SHP77 treated with DMSO at 0.1 percent for 48 hours (cell line): ENCODE results near the gene MYMK.

Source experiments
- DNase-seq: peaks from one replicate; lab custom pipeline; 2025; lab: John Stamatoyannopoulos, UW

The MYMK gene

GRCh38 chr9:133535306-133535877 lies 10.6 kb upstream of the MYMK start:
- no peak for DNase-seq

DNA sequence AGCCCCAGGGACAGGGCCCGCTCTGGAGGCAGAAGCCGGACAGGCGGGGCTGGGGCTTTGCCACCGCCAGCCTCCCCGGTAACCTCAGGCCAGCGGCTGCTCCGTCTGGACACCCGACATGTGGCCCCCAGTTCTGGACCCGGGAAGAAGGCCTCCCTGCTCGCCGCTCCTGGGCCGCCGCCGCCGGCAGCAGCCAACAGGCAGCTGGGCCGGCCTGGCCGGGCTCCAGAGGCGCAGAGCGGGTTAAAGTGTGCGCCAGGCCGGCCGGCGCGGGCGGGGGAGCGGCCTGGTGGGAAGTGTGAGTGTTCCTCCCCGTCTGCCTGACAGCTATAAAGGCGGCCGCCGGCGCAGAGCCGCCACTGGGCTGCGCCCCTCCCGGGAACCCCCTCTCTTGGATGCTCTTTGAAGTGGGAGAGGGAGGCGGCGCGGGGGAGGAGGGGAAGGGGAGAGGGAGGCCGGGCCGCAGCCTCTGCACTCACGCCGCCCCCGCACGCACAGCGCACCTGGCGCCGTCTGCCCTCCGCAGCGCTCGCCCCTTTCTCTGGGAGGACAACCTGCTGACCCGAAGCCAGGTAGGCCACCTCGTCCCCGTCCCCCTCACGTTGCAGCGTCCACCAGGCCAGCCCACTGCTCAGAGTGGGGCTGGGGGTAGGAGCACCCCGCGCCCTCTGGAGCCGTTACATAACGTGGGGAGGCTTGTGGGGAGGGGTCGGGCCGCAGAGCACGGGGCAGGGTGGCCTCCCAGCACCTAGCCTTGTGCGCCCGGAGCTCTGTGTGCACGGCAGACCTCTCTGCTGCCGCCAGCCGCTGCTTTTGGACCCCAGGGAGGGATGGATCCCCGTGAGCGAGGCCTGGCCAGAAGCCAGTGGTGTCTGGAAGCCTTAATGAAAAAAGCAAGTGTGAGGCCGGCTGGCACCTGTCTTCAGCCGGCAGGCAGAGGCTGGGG lies 9.9 kb upstream of the MYMK start, which contains the start of gene ADAMTSL2:
ADAMTSL2 (plus strand) TSS at position 359 of the 946 bp plus-strand sequence. CDS start 2,009 bp downstream, outside the sequence.
- DNase-seq = peak; percentile 53

DNA sequence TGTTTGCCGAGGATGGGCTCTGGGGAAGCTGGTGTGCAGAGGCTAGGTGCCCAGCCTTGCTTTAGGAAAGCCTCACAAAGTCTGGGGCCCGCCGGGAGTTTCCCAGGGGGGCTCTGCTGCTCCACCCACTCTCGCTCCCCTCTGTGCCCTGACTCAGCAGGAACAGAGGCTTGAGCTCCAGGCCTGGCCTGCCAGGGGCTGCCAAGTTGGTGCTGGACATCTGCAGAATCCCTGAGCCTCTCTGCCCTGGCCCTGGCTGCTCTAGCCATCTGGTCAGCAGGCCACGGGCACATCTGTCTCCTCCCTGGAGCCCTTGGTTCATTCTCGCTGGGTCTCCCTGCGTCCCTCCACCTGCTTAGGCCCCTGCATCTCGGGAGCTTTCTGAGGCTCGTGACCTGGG lies 9.1 kb upstream of the MYMK start:
- DNase-seq = peak; percentile 46

DNA sequence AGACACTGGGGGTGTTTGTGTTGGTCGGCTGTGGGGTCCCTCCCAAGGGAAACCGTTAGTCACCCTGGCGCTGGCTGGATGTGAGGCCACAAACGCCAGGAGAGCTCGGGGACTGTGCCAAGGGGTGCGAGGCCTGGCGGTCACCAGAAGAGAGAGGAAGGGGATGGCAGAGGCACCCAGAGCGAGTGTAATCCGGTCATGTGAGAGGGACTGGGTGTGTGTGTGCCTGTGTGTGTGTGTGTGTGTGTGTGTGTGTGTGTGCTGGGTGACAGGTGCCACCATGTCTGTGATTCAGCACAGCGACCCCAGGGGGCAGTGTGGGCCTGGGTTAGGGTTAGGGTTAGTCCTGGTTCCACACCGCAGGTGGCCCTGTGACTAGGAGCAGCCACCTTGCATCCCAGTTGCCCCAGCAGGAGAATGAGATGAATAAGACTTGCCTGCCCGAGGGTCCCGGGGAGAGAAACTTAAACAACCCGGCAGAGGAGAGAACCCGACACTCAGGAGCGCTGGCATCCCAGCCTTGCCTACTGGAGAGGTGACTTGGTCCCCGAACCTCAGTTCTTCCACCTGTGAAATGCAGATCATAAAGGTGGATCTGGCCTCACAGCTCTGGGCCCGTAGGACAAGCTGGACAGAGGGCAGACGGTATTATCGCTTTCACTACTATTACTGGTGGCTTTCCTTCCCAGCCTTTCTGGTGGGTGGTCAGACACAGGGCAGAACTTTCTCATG lies 8.3 kb upstream of the MYMK start:
- DNase-seq = peak; percentile 59

DNA sequence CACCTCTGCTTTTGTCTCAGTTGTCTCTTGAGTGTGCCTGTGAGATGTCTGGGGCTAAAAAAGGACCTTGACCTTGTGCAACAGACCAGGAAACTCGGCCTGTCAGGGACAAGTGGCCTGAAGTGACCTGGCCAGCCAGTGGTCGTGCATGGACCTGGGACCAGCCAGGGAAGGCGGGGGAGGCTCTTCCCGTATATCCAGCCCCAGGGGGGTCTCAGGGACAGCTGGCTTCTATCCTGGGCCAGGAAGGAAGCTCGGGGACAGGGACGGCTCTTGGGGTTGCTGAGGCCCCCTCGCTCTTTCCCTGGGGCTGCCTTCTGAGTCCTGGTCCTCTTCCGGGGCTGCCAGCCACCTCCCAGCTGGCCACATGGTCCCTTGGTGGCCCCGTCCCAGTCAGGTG lies 6.5 kb upstream of the MYMK start:
- DNase-seq = no peak

DNA sequence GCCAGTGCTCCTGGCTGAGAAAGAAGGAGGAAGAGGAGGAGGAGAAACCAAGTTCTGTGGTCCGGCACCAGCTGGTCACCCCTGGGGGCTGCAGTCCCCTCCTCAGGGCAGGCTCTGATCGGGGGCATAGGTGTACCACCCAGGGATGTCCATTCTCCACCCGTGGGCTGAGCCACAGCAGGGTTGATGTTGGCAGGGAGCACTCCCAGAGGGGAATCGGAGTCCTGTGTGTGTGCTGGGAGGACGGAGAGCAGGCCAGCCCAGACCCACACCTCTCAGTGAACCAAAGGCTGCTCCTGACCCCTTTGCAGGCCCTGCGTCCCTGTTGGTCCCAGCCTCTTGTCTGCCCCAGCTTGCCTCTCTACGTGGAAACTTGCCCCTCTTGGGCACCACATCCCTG lies 5.1 kb upstream of the MYMK start:
- DNase-seq = no peak

GRCh38 chr9:133529457-133529856 lies 4.7 kb upstream of the MYMK start:
- DNase-seq = no peak

DNA sequence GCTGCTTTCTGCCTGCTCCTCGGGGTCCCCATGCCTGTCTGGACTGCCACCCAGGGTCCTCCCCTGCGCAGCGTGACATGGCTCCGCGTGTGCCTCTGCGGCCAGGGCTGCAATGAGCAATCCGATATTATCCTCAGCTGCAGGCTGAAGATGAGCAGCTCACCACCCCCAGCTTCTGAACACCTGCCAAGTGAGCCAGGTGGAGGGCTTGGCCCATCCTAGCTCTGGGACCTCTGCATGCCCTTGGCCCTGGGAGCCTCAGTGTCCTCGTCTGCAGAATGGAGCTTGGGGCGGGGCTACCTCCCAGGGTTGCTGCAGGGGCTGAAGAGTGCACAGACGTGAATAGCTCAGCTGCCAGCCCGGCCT lies 4.1 kb upstream of the MYMK start:
- DNase-seq = no peak

GRCh38 chr9:133528001-133528875 lies 3.5 kb upstream of the MYMK start:
- no peak for DNase-seq

GRCh38 chr9:133527444-133527920 lies 2.7 kb upstream of the MYMK start:
- no peak for DNase-seq

DNA sequence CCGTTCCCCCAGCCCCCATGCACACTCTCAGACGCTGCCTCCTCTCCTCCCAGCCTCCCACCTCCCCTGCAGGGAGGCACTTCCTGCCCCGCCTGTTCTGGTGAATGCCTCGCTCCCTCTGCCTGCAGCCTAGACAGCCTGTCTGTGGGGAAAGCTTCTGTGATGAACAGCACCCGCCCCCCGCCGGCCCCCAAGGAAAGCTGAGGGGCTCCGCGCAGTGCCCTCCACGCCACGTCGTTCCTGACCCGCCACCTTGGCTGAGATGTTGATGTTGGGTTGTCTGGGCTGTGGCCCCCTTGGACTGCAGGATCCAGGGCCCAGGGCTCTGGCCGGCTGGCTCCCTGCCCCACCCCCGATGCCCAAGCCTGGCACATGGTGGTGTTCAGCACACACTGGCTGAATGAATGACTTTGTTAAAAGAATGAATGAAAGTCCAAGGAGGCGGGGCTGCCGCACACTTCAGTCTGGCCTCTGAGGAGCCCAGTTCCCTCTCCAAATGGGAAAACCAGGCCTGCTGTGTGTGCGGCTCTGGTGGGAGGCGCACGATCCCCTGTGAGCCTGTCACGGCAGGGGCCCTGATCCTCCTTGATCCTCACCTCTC lies 2.1 kb upstream of the MYMK start:
- no peak for DNase-seq

DNA sequence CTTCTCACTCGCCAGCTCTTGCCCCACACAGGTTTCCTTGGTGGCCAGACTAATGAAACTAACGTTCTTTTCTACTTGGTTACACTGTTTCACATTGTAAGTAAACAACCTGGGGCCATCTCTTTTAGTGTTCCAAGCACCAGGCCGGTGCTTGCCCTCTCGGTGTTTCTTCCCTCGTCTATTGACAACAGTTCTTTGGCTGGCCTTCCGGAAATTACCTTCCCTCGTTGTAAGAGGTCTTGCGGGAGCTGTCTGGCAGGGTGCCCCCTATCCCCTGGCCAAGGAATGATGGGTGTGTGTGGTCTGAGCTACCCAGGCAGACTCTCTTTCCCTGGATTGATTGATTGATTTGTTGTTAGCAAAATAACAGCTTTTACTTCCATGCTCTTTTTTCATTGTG lies 918 bp upstream of the MYMK start:
- no peak for DNase-seq

DNA sequence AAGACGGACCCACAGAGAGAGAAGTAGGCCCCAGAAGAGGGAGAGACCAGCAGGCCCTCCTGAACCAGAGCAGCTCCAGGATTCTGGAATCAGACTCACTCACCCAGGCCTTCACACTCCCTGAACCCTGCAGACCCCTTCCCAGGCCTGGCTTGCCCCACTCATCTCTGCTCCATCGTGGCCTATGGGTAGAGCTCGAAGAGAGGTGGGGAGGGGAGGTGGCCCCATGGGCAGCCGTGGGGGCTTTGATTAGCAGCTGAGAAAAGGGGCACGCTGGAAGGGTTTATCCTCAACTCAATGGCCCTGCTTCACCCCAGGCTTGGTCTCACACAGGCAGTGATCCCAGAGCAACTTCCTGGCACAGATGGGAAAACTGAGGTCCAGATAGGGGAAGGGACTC lies 613 bp downstream of the MYMK start:
- no peak for DNase-seq

GRCh38 chr9:133523106-133523505 lies 1.7 kb downstream of the MYMK start:
- DNase-seq = no peak

DNA sequence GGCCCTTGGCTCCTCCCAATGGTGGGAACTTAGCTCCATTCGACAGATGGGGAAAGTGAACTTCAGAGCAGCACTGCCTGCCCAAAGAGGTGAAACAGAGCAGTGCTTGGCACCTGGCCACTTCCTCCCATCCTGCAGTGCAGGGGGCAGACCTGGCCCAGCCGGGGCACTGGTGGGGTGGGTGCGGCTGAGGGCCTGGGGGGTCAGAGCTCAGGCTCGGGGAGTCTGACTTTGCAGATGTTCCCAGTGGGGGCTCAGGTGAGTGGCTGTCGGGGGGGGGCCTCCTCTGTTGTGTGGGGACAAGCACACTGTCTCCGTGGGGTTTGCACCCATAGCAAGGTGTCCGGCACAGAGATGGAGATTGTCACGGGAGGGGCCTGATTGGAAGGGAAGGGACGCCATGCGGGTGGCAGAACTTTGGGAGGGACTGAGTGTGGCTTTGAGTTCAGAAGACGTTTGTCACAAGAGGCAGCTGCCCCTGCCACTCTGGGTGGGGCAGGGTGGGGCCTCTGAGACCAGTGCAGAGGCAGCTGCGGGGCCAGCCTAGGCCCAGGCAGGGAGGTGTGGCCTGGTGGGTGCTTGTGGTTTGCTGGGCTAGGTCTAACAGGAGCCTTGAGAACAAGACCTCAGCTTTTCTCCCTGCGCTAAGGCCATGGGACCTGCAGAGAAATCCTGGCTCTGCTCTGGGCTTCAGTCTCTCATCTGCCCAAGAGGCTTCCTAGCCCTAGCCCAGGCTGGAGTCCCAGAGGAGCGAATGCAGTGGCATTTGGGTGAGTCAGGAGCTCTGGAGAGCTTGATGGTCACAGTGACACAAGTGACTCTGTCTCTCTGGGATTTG lies 2.5 kb downstream of the MYMK start:
- peak; percentile 24 for DNase-seq

DNA sequence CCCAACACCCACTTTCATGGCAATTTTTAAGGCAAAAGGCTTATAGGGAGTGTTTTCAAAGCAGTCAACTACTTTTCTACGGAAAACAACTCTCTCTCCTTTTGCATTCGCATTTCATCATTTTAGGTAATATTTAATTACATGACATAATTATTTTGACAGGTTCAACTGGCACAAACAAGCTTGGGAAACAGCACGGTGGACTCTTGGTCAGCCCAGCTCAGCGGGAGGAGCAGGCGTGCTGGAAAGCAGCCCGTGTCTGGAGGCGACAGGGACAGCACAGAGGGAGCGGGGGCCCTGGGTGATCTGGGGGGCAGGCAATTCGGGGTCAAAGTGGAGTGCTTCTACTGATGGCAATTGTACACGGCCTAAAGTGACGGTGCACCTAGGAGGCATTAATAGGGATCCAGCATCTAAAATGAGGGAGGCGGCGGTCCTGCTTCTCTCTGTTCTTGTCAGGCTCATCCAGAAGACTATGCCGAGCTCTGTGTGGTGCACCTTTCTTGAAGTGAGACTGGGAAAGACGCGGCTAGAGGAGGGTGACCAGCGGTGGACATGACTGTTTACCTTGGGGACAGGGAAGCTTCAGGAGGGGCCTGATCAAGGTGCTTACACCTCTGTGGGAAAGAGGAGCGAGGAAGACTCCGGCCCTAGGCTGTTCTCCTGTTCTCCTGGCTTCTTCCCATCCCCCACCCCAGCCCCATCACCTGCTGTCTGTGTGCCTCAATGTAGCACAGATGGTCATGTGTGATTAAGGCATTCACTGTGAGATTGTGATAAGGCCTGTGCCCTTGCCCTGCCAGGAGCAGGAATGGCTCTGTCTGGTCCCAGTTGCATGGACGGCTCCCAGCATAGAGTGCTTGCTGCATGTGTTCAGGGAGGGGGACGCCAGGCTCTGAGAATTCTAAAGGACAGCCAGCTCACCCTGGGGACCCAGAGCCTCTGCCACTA lies 3.4 kb downstream of the MYMK start:
- no peak for DNase-seq

- no peak for DNase-seq
Observed at GRCh38 chr9:133520121-133520835, 4.5 kb downstream of the MYMK start.

DNA sequence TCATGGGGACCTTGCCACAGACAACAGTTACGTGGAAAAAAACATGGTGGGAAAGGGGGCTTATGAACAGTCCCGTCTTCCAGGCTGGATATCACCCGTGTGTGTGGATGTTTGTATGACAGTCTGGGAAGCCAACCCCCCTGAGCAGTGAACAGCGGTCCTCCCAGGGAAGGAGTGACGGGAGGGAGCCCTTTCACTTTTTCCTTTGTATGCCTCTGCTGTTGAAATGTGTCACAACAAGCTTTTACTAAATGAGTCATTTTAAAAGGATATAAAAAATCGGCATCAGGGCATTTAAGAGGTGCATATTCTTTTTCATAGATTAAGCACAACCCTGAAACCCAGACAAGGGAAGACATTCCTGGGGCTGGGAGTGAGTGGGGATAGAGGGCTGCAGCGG lies 5.1 kb downstream of the MYMK start:
- no peak for DNase-seq
